ENCODE measurements around the gene ANO8. TPM values are rescaled to one million over a fixed set of nuclear protein-coding genes. Genes with fewer than 3 reads are reported as not detected.

The ANO8 gene, protein sequence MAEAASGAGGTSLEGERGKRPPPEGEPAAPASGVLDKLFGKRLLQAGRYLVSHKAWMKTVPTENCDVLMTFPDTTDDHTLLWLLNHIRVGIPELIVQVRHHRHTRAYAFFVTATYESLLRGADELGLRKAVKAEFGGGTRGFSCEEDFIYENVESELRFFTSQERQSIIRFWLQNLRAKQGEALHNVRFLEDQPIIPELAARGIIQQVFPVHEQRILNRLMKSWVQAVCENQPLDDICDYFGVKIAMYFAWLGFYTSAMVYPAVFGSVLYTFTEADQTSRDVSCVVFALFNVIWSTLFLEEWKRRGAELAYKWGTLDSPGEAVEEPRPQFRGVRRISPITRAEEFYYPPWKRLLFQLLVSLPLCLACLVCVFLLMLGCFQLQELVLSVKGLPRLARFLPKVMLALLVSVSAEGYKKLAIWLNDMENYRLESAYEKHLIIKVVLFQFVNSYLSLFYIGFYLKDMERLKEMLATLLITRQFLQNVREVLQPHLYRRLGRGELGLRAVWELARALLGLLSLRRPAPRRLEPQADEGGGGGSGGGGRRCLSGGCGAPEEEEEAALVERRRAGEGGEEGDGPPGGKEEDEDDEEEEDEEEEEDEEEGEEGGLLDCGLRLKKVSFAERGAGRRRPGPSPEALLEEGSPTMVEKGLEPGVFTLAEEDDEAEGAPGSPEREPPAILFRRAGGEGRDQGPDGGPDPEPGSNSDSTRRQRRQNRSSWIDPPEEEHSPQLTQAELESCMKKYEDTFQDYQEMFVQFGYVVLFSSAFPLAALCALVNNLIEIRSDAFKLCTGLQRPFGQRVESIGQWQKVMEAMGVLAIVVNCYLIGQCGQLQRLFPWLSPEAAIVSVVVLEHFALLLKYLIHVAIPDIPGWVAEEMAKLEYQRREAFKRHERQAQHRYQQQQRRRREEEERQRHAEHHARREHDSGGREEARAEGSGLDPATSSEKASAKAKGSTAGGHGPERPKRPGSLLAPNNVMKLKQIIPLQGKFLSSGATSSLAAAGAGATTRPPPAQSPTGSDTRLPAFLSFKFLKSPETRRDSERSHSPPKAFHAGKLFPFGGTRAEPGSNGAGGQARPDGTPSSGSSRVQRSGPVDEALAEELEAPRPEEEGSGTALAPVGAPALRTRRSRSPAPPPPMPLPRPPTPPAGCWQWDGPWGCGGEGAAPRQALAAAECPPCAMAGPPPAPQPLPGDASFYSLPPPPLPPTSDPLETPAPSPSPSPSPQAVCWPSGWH
- total RNA-seq: 1 to 10 TPM; 5.0 to 8.8 (median 6.6) TPM
- long read RNA-seq: 0 reads

DNA sequence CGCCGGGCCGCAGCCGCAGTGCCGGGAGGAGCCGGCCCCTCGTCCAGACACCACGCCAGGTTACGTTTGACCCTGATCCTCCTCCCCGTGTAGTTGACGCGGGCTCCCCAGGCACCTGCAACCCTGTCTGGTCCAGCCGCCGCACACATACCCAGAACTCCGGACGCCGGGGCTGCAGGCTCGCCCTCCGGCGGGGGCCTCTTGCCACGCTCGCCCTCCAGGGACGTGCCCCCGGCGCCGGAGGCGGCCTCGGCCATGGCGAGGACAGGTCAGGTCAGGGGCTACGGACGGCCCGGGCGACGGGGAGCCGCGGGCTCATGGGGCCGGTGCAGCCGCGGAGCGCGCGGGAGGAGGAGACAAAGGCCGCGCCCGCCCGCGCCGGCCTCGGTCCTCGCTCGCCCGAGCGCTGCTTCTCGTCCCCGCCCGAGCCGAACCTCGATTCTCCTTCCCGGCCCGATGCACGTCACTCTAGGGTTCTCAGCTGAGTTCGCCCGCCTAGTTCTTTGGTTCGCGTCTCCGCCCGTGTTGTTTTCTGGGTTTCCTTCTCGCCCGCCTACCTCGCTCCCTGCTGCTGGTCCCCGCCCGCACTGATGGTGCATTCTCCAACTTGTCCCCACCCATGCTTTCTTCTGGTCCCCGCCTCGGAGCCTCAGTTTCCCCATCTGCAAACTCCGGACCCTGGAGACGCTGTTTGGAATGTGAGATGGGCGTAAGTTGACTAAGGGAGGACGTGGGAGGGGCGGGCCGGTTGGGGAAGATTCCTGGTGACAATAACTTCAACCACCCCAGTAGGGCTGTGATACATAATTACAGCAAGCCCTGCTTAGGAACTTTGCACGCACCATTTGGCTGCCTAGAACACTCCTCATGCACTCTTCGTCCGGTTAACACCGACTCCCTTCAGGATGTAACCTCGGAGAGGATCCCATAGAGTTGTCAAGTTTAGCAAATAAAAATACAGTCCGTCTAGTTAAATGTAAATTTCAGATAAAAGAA, at the start of gene ANO8:
Gene ANO8, minus strand, starts transcription at position 442 of the 996 bp plus-strand sequence. Its CDS starts 185 bp downstream, at position 257.
- 5% methylated on average over 27 of the region's 86 CpGs for WGBS (ENCODE audit: insufficient coverage, low coverage, low lambda C conversion rate, missing lambda C conversion rate)
- Histone ChIP-seq H3K27ac (peak within 1 kb of the TSS in 1 of 3 donors; percentile 50), H3K4me1 (peaks cover 0 to 18% (median 3%) of the 10 kb centered on the region in 4 donors)

DNA sequence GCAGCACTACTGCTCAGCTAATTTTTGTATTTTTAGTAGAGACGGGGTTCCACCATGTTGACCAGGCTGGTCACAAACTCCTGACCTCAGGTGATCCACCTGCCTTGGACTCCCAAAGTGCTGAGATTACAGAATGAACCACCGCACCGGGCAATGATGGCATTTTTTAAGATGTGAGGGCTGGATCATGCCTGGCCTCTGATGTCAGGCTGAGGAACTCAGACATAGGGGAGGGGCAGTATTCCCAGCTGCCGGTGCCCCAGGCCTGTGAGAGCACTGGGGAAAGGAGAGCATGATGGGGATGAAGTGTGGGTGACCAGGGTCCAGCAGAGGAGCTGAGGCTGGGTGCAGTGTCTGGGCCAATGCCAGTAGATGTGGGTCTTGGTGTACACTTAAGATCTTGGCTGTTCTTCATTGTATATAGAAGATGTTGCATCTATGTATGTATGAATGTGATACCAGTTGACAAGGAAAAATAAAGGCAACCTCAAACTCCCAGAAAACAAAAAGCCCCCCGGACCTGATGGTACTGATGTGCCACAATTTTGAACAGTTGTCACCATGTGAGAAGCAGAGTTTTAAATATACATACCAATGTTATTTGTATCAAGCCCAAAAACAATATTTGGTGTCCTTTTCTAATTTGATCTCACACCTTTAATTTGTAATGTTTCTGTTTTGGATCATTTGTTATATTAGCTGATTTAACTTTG, 45.9 kb upstream of the ANO8 start:
- DNase-seq (no peak), ATAC-seq (no peak)
- 98% methylated on average over 5 of the region's 5 CpGs for WGBS (ENCODE audit: insufficient coverage, low coverage, low lambda C conversion rate, missing lambda C conversion rate)
- TF ChIP-seq POLR2A (IDR thresholded peaks at IDR 0.05) (no peak), CTCF (IDR thresholded peaks at IDR 0.05) (no peak)
- no peak overlapping the region for H3K27ac ChIP-seq
- no peak overlapping the region for H3K4me3 ChIP-seq
- H3K27me3 ChIP-seq: no peaks in the 10 kb centered on the region
- H3K36me3 ChIP-seq: no peaks in the 10 kb centered on the region
- no peaks in the 10 kb centered on the region for H3K9me3 ChIP-seq
- intact Hi-C loops (cut with DNase I): no loop called here
- H3K4me1 ChIP-seq: peaks cover 0 to 4% (median 0%) of the 10 kb centered on the region in 4 donors

More for the DNA sequence above, at the start of gene ANO8:
- TF ChIP-seq POLR2A (IDR thresholded peaks at IDR 0.05) (peak; percentile 42), CTCF (IDR thresholded peaks at IDR 0.05) (no peak)
- DNase-seq (peak; percentile 91 to 96 (median 96)), ATAC-seq (peak; percentile 70 to 81 (median 78))
- no peaks in the 10 kb centered on the region for H3K36me3 ChIP-seq
- intact Hi-C loops (cut with DNase I): no loop called here
- H3K4me3 ChIP-seq: peak within 1 kb of the TSS; percentile 65 to 83 (median 80)
- H3K27me3 ChIP-seq: no peaks in the 10 kb centered on the region
- H3K9me3 ChIP-seq: no peaks in the 10 kb centered on the region

DNA sequence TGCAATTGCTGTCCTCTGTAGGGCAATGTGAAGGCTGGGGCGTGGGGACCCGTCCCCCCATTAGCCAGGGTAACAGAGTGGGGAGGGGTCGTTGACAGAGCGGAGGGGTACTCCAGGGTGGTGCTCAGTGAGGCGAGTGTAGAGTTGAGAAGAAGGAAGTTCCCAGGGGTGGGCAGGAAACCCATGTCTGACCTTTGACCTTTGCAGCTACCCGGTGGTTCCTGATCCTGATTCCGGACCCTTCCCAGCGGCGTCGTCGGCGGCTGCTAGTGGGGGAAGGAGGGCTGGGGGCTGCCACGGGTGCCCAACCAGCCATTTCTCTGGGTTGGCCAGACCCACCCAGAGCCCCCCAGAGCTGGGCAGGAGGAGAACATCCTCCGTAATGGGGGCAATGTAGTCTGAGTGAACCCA, 44.6 kb upstream of the ANO8 start:
- DNase-seq (no peak), ATAC-seq (peak; percentile 11 to 39 (median 20))
- 39% methylated on average over 4 of the region's 14 CpGs for WGBS (ENCODE audit: insufficient coverage, low coverage, low lambda C conversion rate, missing lambda C conversion rate)
- Histone ChIP-seq H3K27me3 (no peaks in the 10 kb centered on the region), H3K4me3 (no peak overlapping the region), H3K9me3 (no peaks in the 10 kb centered on the region), H3K36me3 (no peaks in the 10 kb centered on the region), H3K27ac (no peak overlapping the region), H3K4me1 (peaks cover 0 to 4% (median 0%) of the 10 kb centered on the region in 4 donors)
- intact Hi-C loops (cut with DNase I): no loop called here
- TF ChIP-seq POLR2A (IDR thresholded peaks at IDR 0.05): no peak

GRCh38 chr19:17378271-17378670, 43.6 kb upstream of the ANO8 start:
- Histone ChIP-seq H3K4me3 (no peak overlapping the region), H3K9me3 (no peaks in the 10 kb centered on the region), H3K27ac (no peak overlapping the region), H3K36me3 (no peaks in the 10 kb centered on the region), H3K27me3 (no peaks in the 10 kb centered on the region), H3K4me1 (peaks cover 0 to 4% (median 0%) of the 10 kb centered on the region in 4 donors)
- no peak for TF ChIP-seq CTCF (IDR thresholded peaks at IDR 0.05)
- no peak for TF ChIP-seq POLR2A (IDR thresholded peaks at IDR 0.05)
- ATAC-seq (no peak), DNase-seq (no peak)
- 65% methylated on average over 11 of the region's 13 CpGs for WGBS (ENCODE audit: insufficient coverage, low coverage, low lambda C conversion rate, missing lambda C conversion rate)
- intact Hi-C loops (cut with DNase I): no loop called here

Data from right lobe of liver (tissue), 6 donors.